K562 (cell line): ENCODE measurements around the gene MED20. TPM values are rescaled to one million over a fixed set of nuclear protein-coding genes. Genes with fewer than 3 reads are reported as not detected.

Source experiments
- CREB3L1 ChIP-seq: fragments of 450-650 bp; IDR thresholded peaks from 2 replicates; pipeline ENCODE4 v1.6.1; 2014; ENCODE audit warnings: low read depth, mild to moderate bottlenecking, moderate library complexity, borderline replicate concordance
- E2F1 ChIP-seq: sonication (generic); formaldehyde crosslinking; IDR thresholded peaks from 2 replicates; pipeline ENCODE4 v1.8.1; 2023; ENCODE audit warnings: mild to moderate bottlenecking, missing genetic modification reagents, moderate library complexity
- E2F6 ChIP-seq, 2 experiments: IDR thresholded peaks; 2 replicates each; pipeline ENCODE4 v1.6.1; 2011; ENCODE audit warnings: borderline replicate concordance in 1 of 2, control low read depth in 1 of 2, low read depth in 1 of 2, low read length in 1 of 2, mild to moderate bottlenecking in 1 of 2, mixed read lengths in 1 of 2, moderate library complexity in 1 of 2; ENCODE audit not compliant: insufficient read depth in 1 of 2, insufficient read length in 1 of 2, poor library complexity in 1 of 2, severe bottlenecking in 1 of 2; ENCODE audit errors: extremely low read depth in 1 of 2
- HDAC1 ChIP-seq, 2 experiments: fragments of 450-650 bp; IDR thresholded peaks; 2 replicates each; pipeline ENCODE4 v1.6.1; 2016 to 2017; ENCODE audit warnings: inconsistent platforms in 1 of 2, mild to moderate bottlenecking in 1 of 2, moderate library complexity in 1 of 2
- MLX ChIP-seq, 2 experiments: fragments of 450-650 bp in 1 of 2; sonication (generic) in 1 of 2; formaldehyde crosslinking; conservative IDR thresholded peaks; 2 replicates each; pipeline versions ENCODE4 v1.4.0 to v1.8.1; 2020 to 2022; ENCODE audit warnings: mild to moderate bottlenecking in 1 of 2, missing genetic modification reagents in 1 of 2
- NR2C2 ChIP-seq, 2 experiments: fragments of 200-800 bp in 1 of 2; sonication (Bioruptor generic) in 1 of 2; sonication (generic) in 1 of 2; formaldehyde crosslinking in 1 of 2; IDR thresholded peaks; 2 replicates each; pipeline versions ENCODE4 v1.6.1 to v1.8.0; 2016 to 2022; ENCODE audit warnings: mild to moderate bottlenecking in 1 of 2, missing compliant biosample characterization in 1 of 2, missing genetic modification characterization in 1 of 2, missing genetic modification reagents in 1 of 2
- PHB2 ChIP-seq: fragments of 450-650 bp; IDR thresholded peaks from 2 replicates; pipeline ENCODE4 v1.6.1; 2017; ENCODE audit warnings: low read depth
- PRMT5 ChIP-seq: sonication (generic); formaldehyde crosslinking; IDR thresholded peaks from 2 replicates; pipeline ENCODE4 v1.5.0; 2020; ENCODE audit warnings: missing genetic modification reagents
- SMC3 ChIP-seq: conservative IDR thresholded peaks from 2 replicates; pipeline ENCODE4 v1.6.1; 2011; ENCODE audit warnings: low read depth, low read length, improper control_type of control experiment; ENCODE audit not compliant: insufficient read depth
- TGIF2 ChIP-seq: sonication (generic); formaldehyde crosslinking; IDR thresholded peaks from 2 replicates; pipeline ENCODE4 v1.8.1; 2022; ENCODE audit warnings: mild to moderate bottlenecking, missing genetic modification reagents, moderate library complexity
- ZHX1 ChIP-seq: fragments of 150-350 bp; conservative IDR thresholded peaks from 2 replicates; pipeline ENCODE4 v1.6.1; 2014; ENCODE audit warnings: low read length
- ZNF23 ChIP-seq: fragments of 250-450 bp; sonication (Bioruptor Pico); IDR thresholded peaks from 2 replicates; pipeline ENCODE4 v1.4.0; 2020; ENCODE audit warnings: mild to moderate bottlenecking
- ZNF24 ChIP-seq: fragments of 450-650 bp; IDR thresholded peaks from 2 replicates; pipeline ENCODE4 v1.6.1; 2016
- ZNF518B ChIP-seq: fragments of 250-450 bp; sonication (Bioruptor Pico); IDR thresholded peaks from 2 replicates; pipeline ENCODE4 v1.5.0; 2021; ENCODE audit warnings: mild to moderate bottlenecking, moderate library complexity
- polyA plus RNA-seq, 8 experiments: library from polyadenylated mRNA; depleted of rRNA in 4 of 8; stranded (reverse) in 5 of 8; unstranded in 3 of 8; fragments of >200 nt; fragmentation: Nextera tagmentation in 2 of 8; fragmentation: Illumina TruSeq in 1 of 8; extraction: Ambion mirVana in 2 of 8; extraction: Trizol in 1 of 8; gene quantifications; 2 replicates each; pipeline versions ENCODE4 v1.2.1 to v1.2.3, GENCODE V29; 2011 to 2014; ENCODE audit warnings: inconsistent platforms in 1 of 8, missing spikeins in 1 of 8
- total RNA-seq, 7 experiments: library from RNA; depleted of rRNA in 6 of 7; stranded (reverse); fragments of >200 nt in 6 of 7; fragmentation: Illumina TruSeq in 2 of 7; extraction: Trizol in 2 of 7; gene quantifications; 2 replicates each; pipeline versions ENCODE4 v1.2.1 to v1.2.3, GENCODE V29; 2011 to 2021; ENCODE audit warnings: low replicate concordance in 1 of 7

Gene MED20
- total and polyA plus RNA-seq, 9 of the 15 experiments (the other 6 are each of a cell fraction or from before 2014, with no cell fraction given): 27.3 to 80.9 (median 46.0) TPM

- TF ChIP-seq ZNF518B (CRISPR knock-in tag) (no peak), TGIF2 (no peak), PHB2 (peak; percentile 69; the same call in 1 of the 2 replicates), ZHX1 (no peak), SMC3 (no peak), HDAC1 (IDR thresholded peaks at IDR 0.05) (peak in 1 of 2 experiments; percentile 59; a peak in 2 of 4 replicates), CREB3L1 (no peak), PRMT5 (CRISPR knock-in tag) (no peak), E2F1 (no peak), ZNF23 (CRISPR knock-in tag) (no peak), MLX (CRISPR knock-in tag; conservative IDR thresholded peaks at IDR 0.05) (no peak), NR2C2 (CRISPR knock-in tag; IDR thresholded peaks at IDR 0.05) (no peak), NR2C2 (tag; IDR thresholded peaks at IDR 0.05) (no peak), E2F6 (IDR thresholded peaks at IDR 0.05; ENCODE audit: borderline replicate concordance in 1 of 2, extremely low read depth in 1 of 2, insufficient read depth in 1 of 2, insufficient read length in 1 of 2, low read depth in 1 of 2, low read length in 1 of 2, poor library complexity in 1 of 2, severe bottlenecking in 1 of 2) (no peak), ZNF24 (no peak)
These were observed 26.3 kb downstream of the MED20 start (continued) for GRCh38 chr6:41894366-41895299.
